ENCODE data around the gene C1orf52. TPM values are rescaled to one million over a fixed set of nuclear protein-coding genes. Genes with fewer than 3 reads are reported as not detected.

C1orf52 gene
- total RNA-seq, 1 donor from 2014 or later = 23.4 TPM

DNA sequence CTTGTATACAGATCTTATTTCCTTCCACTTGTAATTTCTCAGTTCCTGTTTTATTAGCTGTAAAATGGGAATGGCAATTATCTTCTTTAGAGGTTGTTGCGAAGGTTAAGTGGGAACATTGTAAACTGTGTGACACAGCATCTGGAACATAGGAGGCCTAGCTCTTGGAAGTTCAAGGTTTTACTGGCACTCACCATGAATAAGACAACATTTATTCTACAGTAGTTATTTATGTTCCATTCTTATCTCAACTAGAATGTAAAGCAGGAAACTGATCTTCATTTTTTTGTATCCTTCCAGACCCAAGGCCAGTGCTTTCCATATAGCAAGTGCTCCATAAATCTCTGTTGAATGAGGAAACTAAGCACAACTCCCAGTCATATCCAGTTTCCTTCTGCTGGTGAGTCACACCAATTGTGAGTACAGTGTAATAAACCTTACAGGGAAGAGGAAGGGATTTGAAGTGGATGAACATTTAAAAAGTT lies 15.5 kb upstream of the C1orf52 start:
- ATAC-seq (peak in 1 of 2 donors; percentile 18), DNase-seq (no peak)
- Histone ChIP-seq H3K9me3 (no peaks in the 10 kb centered on the region), H3K27ac (peak overlapping the region; percentile 99), H3K36me3 (peaks cover 20% of the 10 kb centered on the region), H3K4me3 (peak overlapping the region; percentile 88), H3K27me3 (ENCODE audit: low read depth) (no peaks in the 10 kb centered on the region), H3K4me1 (peaks cover 74% of the 10 kb centered on the region)
- intact Hi-C loops (cut with DNase I) = no loop called here
- TF ChIP-seq, protein P1, sequence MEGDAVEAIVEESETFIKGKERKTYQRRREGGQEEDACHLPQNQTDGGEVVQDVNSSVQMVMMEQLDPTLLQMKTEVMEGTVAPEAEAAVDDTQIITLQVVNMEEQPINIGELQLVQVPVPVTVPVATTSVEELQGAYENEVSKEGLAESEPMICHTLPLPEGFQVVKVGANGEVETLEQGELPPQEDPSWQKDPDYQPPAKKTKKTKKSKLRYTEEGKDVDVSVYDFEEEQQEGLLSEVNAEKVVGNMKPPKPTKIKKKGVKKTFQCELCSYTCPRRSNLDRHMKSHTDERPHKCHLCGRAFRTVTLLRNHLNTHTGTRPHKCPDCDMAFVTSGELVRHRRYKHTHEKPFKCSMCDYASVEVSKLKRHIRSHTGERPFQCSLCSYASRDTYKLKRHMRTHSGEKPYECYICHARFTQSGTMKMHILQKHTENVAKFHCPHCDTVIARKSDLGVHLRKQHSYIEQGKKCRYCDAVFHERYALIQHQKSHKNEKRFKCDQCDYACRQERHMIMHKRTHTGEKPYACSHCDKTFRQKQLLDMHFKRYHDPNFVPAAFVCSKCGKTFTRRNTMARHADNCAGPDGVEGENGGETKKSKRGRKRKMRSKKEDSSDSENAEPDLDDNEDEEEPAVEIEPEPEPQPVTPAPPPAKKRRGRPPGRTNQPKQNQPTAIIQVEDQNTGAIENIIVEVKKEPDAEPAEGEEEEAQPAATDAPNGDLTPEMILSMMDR (IDR thresholded peaks at IDR 0.05) = no peak

DNA sequence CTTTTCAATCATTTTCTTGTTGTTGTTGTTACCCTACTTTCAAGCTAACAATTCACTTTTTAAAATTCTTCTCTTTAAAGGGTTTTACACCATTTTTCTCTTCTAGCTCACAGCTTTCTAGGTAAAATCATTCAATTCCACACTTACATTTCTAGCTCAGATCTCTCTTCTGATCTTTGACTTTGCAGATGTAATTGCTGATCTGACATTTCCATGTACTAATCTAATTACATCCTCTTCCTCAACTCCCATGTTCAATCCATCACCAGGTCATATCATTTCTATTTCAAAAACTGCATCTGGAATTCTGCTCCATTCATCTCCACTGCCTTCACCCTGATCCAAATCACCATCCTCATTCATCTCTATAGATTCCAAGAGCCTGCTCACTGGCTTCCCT lies 13.9 kb upstream of the C1orf52 start:
- intact Hi-C loops (cut with DNase I) = no loop called here
- Histone ChIP-seq H3K36me3 (peaks cover 36% of the 10 kb centered on the region), H3K4me1 (peaks cover 61% of the 10 kb centered on the region), H3K4me3 (no peak overlapping the region), H3K27ac (no peak overlapping the region), H3K9me3 (no peaks in the 10 kb centered on the region), H3K27me3 (ENCODE audit: low read depth) (no peaks in the 10 kb centered on the region)
- ATAC-seq (no peak), DNase-seq (no peak)
- TF ChIP-seq, protein P1 (IDR thresholded peaks at IDR 0.05) = no peak

DNA sequence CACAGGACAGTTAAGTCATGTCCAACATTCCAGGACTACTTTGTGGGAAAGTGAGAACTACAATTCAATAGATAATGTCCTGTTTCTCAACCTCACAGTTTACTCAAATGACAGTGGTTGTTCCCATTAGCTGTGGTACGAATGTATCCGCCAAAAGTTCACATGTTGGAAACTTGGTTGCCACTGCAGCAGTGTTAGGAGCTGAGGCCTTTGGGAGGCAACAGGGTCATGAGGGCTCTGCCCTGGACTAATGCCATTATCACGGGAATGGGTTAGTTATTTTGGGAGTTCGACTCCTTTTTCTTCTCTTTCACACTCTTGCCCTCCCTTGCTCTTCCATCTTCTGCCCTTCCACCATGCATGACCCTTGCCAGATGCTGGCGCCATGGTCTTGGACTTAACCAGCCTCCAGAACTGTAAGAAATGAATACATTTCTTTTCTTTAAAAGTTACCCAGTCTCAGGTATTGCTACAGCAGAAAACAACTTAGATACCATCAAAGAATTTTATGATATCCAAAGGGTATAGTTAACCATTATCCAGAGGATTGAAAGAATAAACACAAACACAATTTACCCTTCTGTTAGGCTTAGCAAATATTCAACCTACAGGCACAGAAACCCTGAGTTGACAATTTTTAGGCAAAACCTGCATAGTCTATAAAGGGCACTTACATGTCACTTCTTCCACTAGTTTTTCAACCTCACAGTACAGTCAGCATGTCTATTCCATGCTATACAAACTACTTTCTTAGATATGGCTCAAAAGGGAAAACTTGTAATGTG lies 9.5 kb upstream of the C1orf52 start:
- TF ChIP-seq, protein P1 (IDR thresholded peaks at IDR 0.05) = no peak
- Histone ChIP-seq H3K9me3 (no peaks in the 10 kb centered on the region), H3K4me1 (peaks cover 35% of the 10 kb centered on the region), H3K27ac (no peak overlapping the region), H3K27me3 (ENCODE audit: low read depth) (no peaks in the 10 kb centered on the region), H3K36me3 (peaks cover 67% of the 10 kb centered on the region), H3K4me3 (no peak overlapping the region)
- intact Hi-C loops (cut with DNase I) = no loop called here
- ATAC-seq = no peak
- no peak for DNase-seq

DNA sequence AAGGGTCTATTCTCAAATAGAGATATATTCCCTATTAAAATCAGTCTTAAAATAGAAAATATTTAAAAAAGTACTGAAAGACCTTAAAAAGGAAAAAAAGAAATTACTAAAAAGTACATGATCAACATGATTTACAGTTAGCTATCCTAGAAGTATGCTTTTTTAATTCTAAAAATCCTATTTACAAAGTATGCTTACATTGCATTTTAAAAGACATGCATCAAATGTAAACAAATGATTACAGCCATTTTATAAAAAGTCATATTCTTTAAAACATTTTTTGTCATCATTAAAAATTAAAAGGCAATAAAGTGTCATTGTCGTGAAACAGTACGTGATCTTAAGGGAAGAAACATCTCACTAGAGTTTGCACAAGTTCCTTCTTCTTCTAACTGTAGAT lies 7.9 kb upstream of the C1orf52 start:
- Histone ChIP-seq H3K4me1 (peaks cover 22% of the 10 kb centered on the region), H3K4me3 (no peak overlapping the region), H3K27me3 (ENCODE audit: low read depth) (no peaks in the 10 kb centered on the region), H3K36me3 (peaks cover 67% of the 10 kb centered on the region), H3K27ac (no peak overlapping the region), H3K9me3 (no peaks in the 10 kb centered on the region)
- intact Hi-C loops (cut with DNase I) = no loop called here
- ATAC-seq (no peak), DNase-seq (no peak)
- TF ChIP-seq, protein P1 (IDR thresholded peaks at IDR 0.05) = no peak

DNA sequence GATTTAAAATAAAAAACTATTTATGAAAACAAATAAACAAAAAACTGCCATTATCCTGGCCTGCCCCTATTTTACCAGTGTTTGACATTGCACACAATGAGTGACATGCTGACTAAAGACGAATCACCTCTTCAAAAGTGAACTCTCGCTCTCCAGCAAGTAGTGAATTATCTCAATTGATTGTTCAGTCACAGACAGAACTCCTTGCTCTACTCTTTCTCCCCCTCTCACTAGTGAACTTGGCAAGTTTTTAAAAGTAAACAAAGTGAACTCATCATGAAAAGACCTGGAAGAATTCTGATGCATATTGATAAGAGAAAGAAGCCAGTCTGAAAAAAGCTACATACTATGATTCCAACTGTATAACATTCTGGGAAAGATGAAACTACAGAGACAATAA lies 4.7 kb upstream of the C1orf52 start:
- TF ChIP-seq, protein P1 (IDR thresholded peaks at IDR 0.05) = no peak

More for the DNA sequence above, 4.7 kb upstream of the C1orf52 start:
- H3K36me3 ChIP-seq = peaks cover 38% of the 10 kb centered on the region
- no peak for DNase-seq
- no peak for ATAC-seq
- no peaks in the 10 kb centered on the region for H3K9me3 ChIP-seq
- intact Hi-C loops (cut with DNase I) = no loop called here
- H3K27me3 ChIP-seq (ENCODE audit: low read depth) = no peaks in the 10 kb centered on the region
- H3K27ac ChIP-seq = no peak overlapping the region
- no peak overlapping the region for H3K4me3 ChIP-seq
- H3K4me1 ChIP-seq = peaks cover 9% of the 10 kb centered on the region

All from lower lobe of right lung (tissue), 2 donors.